ENCODE measurements around the gene SNX25. TPM values are rescaled to one million over a fixed set of nuclear protein-coding genes. Genes with fewer than 3 reads are reported as not detected.
"Not testable (repeated sequence)": the region's sequence is repeated elsewhere in the genome, so short reads cannot be mapped to it uniquely, and the experiment has no call there.

The SNX25 gene
- total RNA-seq, 2 donors from 2014 or later, result 21.4 to 26.0 TPM

- no peak overlapping the region for H3K4me3 Mint-ChIP-seq
- no peak overlapping the region for H3K27ac Mint-ChIP-seq
- Histone ChIP-seq H3K4me1 (ENCODE audit: control insufficient read depth, insufficient read depth, low read length) (no peaks in the 10 kb centered on the region), H3K27me3 (ENCODE audit: control insufficient read depth, insufficient read depth, low read length, poor library complexity, severe bottlenecking) (no peaks in the 10 kb centered on the region), H3K4me3 (ENCODE audit: low read length) (no peak overlapping the region), H3K36me3 (ENCODE audit: control insufficient read depth, insufficient read depth, low read length) (peaks cover 52% of the 10 kb centered on the region), H3K9me3 (ENCODE audit: control insufficient read depth, low read length) (no peaks in the 10 kb centered on the region), H3K27ac (ENCODE audit: low read depth, low read length) (no peak overlapping the region), H3K9ac (ENCODE audit: extremely low read depth, low read length, poor library complexity, severe bottlenecking) (no peak overlapping the region)
- H3K4me1 Mint-ChIP-seq, result no peaks in the 10 kb centered on the region
- no peaks in the 10 kb centered on the region for H3K9me3 Mint-ChIP-seq
- WGBS, 2 experiments (ENCODE audit: insufficient coverage in 1 of 2, insufficient read length in 1 of 2), result 70 to 92% methylated on average over 4 of the region's 4 CpGs
- no peak for DNase-seq
- TF ChIP-seq CTCF (conservative IDR thresholded peaks at IDR 0.05), result no peak
- H3K27me3 Mint-ChIP-seq (ENCODE audit: insufficient read depth), result no peaks in the 10 kb centered on the region
- H3K36me3 Mint-ChIP-seq (ENCODE audit: low read depth), result peaks cover 43% of the 10 kb centered on the region
These were observed 149.6 kb downstream of the SNX25 start for GRCh38 chr4:185358959-185359358.

GRCh38 chr4:185359767-185360446 lies 150.5 kb downstream of the SNX25 start:
- no peak for DNase-seq
- Mint-ChIP-seq H3K27ac (no peak overlapping the region), H3K9me3 (no peaks in the 10 kb centered on the region), H3K36me3 (ENCODE audit: low read depth) (peaks cover 38% of the 10 kb centered on the region), H3K4me3 (no peak overlapping the region), H3K4me1 (no peaks in the 10 kb centered on the region), H3K27me3 (ENCODE audit: insufficient read depth) (no peaks in the 10 kb centered on the region)
- no peaks in the 10 kb centered on the region for H3K9me3 ChIP-seq (ENCODE audit: control insufficient read depth, low read length)
- no peaks in the 10 kb centered on the region for H3K4me1 ChIP-seq (ENCODE audit: control insufficient read depth, insufficient read depth, low read length)
- H3K36me3 ChIP-seq (ENCODE audit: control insufficient read depth, insufficient read depth, low read length), result peaks cover 47% of the 10 kb centered on the region
- no peak overlapping the region for H3K9ac ChIP-seq (ENCODE audit: extremely low read depth, low read length, poor library complexity, severe bottlenecking)
- no peak overlapping the region for H3K27ac ChIP-seq (ENCODE audit: low read depth, low read length)
- no peak overlapping the region for H3K4me3 ChIP-seq (ENCODE audit: low read length)
- no peaks in the 10 kb centered on the region for H3K27me3 ChIP-seq (ENCODE audit: control insufficient read depth, insufficient read depth, low read length, poor library complexity, severe bottlenecking)
- WGBS, 2 experiments (ENCODE audit: insufficient coverage in 1 of 2, insufficient read length in 1 of 2), result 97 to 100% methylated on average over 6 to 8 of the region's 8 CpGs
- no peak for TF ChIP-seq CTCF (conservative IDR thresholded peaks at IDR 0.05)

- H3K9me3 Mint-ChIP-seq, result no peaks in the 10 kb centered on the region
These were observed 152.5 kb downstream of the SNX25 start for GRCh38 chr4:185361872-185362271.

GRCh38 chr4:185362570-185362969 lies 153.2 kb downstream of the SNX25 start:
- H3K9ac ChIP-seq (ENCODE audit: extremely low read depth, low read length, poor library complexity, severe bottlenecking); H3K9me3 ChIP-seq (ENCODE audit: control insufficient read depth, low read length); H3K4me1 Mint-ChIP-seq; H3K27me3 Mint-ChIP-seq (ENCODE audit: insufficient read depth); H3K27ac ChIP-seq (ENCODE audit: low read depth, low read length); H3K9me3 Mint-ChIP-seq; H3K27ac Mint-ChIP-seq; H3K4me3 ChIP-seq (ENCODE audit: low read length); DNase-seq; H3K4me3 Mint-ChIP-seq; H3K4me1 ChIP-seq (ENCODE audit: control insufficient read depth, insufficient read depth, low read length); H3K27me3 ChIP-seq (ENCODE audit: control insufficient read depth, insufficient read depth, low read length, poor library complexity, severe bottlenecking): not testable (repeated sequence)
- H3K36me3 ChIP-seq (ENCODE audit: control insufficient read depth, insufficient read depth, low read length), result peaks cover 35% of the 10 kb centered on the region
- H3K36me3 Mint-ChIP-seq (ENCODE audit: low read depth), result peaks cover 39% of the 10 kb centered on the region
- 93 to 100% methylated on average over 1 to 6 of the region's 6 CpGs for WGBS, 2 experiments (ENCODE audit: insufficient coverage in 1 of 2, insufficient read length in 1 of 2)

More at GRCh38 chr4:185361872-185362271, 152.5 kb downstream of the SNX25 start:
- H3K27ac Mint-ChIP-seq, result no peak overlapping the region
- Histone ChIP-seq H3K4me3 (ENCODE audit: low read length) (no peak overlapping the region), H3K36me3 (ENCODE audit: control insufficient read depth, insufficient read depth, low read length) (peaks cover 39% of the 10 kb centered on the region), H3K4me1 (ENCODE audit: control insufficient read depth, insufficient read depth, low read length) (no peaks in the 10 kb centered on the region), H3K9ac (ENCODE audit: extremely low read depth, low read length, poor library complexity, severe bottlenecking) (no peak overlapping the region), H3K9me3 (ENCODE audit: control insufficient read depth, low read length) (no peaks in the 10 kb centered on the region), H3K27me3 (ENCODE audit: control insufficient read depth, insufficient read depth, low read length, poor library complexity, severe bottlenecking) (no peaks in the 10 kb centered on the region), H3K27ac (ENCODE audit: low read depth, low read length) (no peak overlapping the region)
- H3K4me3 Mint-ChIP-seq, result no peak overlapping the region
- 93 to 100% methylated on average over 3 of the region's 3 CpGs for WGBS, 2 experiments (ENCODE audit: insufficient coverage in 1 of 2, insufficient read length in 1 of 2)
- DNase-seq, result no peak
- no peak for TF ChIP-seq CTCF (conservative IDR thresholded peaks at IDR 0.05)
- H3K4me1 Mint-ChIP-seq, result no peaks in the 10 kb centered on the region
- H3K27me3 Mint-ChIP-seq (ENCODE audit: insufficient read depth), result no peaks in the 10 kb centered on the region
- H3K36me3 Mint-ChIP-seq (ENCODE audit: low read depth), result peaks cover 41% of the 10 kb centered on the region
